Activated CD4-positive, alpha-beta T cell treated with anti-CD3 and anti-CD28 coated beads, Interleukin-2, Interleukin-4, amounts not matched to agents 100 ng/mL and 50 ng/mL, durations not matched to agents 16 hours and 8 hours (primary cell): ENCODE results near the gene SGCB.

ENCODE experiments used
- DNase-seq: peaks from one replicate; pipeline ENCODE4 v3.0.0-alpha.2; 2020; ENCODE audit warnings: low spot score

SGCB gene

DNA sequence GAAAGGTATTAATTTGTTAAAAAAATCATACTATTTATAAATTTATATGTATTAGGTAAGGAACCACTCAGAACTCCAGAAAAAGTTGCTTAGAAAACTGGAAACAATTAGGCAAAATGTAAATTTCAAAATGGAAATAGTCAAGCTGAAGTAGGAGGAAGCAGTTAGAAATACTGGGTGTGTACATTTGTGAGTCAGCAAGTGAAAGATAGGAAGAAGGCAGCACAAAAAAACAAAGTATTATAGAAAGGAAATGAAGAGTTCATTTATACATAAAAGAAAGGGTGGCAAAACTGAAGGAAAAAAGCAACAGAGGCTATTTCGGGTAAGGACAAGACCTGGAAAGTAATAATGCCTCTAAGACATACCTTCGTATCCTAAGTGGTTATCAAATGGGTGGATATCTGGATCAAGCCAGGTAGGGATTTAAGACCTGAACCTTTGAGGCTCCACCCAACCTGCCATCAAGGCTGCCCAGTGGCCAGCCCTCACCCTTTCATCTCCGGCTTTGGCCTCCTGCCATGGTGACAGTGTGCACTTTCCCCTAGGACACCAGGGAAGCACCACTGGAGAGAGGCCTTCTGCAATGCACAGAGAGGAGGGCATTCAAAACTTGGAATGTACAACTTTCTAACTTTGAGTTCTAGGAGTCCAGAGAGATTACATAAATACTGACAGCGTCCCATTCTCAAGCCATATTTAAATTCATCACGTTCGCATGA, 18.0 kb downstream of the SGCB start, which contains the start of gene LRRC66:
Gene LRRC66, minus strand, starts transcription at position 428 of the 722 bp plus-strand sequence. CDS start 2,750 bp downstream, outside the sequence.
- DNase-seq: no peak

DNA sequence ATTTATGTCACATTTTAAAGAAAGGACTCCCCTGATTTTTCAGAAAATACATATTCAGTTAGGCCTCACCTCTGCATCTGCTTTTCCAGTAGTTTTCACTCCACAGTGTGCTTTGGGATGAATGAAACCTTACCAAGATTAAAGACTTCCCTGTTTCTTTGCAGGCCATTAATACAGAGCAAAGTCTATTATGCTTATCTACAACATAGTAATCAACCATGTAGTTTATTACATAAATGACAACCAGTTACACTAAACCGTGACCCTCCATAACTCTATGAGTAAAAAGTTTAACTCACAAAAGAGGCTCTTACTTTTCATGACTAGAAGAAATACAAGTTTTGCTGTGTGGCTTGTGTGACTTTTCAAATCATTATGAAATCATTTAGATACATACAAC, 20.3 kb downstream of the SGCB start:
- DNase-seq: no peak

DNA sequence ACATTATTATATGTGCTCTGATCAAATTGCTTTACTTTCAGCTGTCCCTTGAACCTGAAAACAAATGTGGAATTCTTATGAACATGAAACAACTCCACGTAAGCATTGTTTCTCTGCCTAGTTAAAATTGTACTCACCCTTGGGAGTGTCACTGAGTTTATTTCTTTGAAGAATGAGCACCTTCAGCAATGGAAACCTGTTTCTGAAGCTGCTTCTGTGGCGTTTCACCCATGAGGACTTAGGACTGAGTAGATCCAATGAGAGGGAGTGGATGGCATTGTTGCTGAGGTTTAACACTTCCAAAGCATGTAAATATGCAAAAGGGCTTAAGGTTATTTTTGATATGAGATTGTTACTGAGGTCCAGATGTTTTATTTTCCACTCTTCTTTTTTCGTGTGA, 21.1 kb downstream of the SGCB start:
- no peak for DNase-seq

DNA sequence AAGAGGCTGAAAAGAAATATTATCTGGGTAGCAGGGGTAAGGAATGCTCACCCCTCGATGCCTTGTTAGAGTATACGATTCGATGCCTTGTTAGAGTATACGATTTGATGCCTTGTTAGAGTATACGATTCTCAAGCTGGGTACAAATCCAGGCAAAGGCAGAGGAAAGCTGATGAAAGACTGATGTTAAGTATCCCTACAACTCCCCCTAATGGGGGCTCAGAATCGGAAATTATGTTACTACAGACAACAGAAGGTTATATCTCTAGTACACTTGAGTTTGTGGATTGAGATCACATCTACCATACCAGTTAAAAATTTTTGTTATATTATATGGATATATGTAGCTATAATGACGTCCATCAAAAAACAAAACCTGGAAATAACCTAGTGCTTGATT, 22.7 kb downstream of the SGCB start:
- no peak for DNase-seq

- no peak for DNase-seq
Observed at GRCh38 chr4:52014903-52015302, 23.2 kb downstream of the SGCB start.

DNA sequence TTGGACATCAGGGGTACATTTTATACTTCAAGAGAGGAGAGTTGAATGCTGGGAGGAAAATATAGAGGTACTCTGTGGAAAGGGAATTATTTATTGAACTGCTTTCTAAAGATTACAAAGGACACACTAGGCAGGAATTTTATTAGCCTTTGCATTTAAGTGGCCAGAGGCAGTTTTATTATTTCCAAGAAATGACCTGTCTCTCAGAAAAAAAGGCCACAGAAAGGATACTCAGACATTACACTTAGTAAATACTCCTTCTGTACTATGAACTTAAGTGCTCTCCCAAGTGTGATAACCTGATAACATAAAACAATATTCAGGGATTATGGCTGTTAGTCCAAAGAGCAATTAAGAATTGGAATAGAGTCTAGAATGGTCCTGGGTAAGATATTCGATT, 25.4 kb downstream of the SGCB start:
- no peak for DNase-seq

- no peak for DNase-seq
Observed at GRCh38 chr4:52010986-52011385, 27.1 kb downstream of the SGCB start.

- no peak for DNase-seq
Observed at GRCh38 chr4:52006887-52007286, 31.2 kb downstream of the SGCB start.

- DNase-seq: no peak
Observed at GRCh38 chr4:52005604-52006273, 32.4 kb downstream of the SGCB start.

GRCh38 chr4:52004414-52004813, 33.7 kb downstream of the SGCB start:
- DNase-seq: no peak

DNA sequence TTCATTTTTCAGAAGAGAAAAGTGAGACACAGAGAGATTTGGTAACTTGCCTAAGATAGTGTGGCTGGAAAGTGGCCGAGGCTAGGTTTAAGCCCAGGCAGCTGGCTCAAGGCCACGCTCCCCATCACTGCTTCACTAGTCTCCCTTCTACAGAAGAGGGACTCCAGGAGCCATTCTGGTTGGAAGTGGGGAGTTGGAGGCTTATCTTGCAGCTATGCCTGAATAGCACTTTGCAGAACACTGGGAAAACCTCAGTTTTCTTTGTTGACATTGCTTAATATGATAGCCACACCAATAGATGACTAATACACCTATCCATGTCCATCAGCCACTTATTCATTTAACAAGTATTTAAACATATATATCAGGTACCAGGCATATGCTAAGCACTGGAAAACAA, 36.5 kb downstream of the SGCB start:
- DNase-seq: no peak

DNA sequence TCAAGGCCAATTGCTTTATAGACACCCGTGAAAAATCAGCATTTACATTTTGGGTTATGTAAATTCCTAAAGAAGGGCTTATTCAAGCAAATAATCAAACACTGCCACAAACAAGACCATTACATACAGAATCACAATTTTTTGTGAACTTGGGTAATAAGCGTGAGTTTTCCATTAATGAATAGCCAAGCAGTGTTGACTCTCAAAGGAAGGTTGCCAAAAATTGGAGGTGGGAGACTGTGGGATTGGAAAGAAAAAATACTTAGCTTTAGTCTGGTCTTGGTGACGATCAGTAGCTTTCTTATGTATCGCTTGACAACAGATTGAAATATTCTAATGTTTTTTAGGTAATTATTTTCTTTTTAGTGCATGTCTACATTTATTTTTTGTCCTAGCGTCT, 38.8 kb downstream of the SGCB start:
- DNase-seq: no peak

DNA sequence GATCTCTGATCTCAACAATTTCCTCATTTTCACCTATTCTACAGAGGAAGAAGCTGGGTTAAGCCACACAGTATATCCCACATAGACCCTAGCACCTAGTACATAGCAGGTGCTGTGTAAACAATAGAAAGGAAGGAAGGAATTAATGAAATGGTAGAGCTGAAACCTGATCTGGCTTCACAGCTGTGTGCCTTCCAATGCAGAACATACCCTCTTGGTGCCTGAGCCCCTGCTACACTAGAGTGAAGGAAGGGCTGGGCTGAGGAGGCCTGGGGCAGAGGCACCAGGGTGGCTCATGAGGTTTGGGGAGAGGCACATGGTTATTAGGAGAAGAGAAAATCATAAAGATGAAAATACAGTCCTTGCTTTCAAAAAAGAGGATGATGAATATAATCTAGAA, 39.3 kb downstream of the SGCB start:
- DNase-seq: no peak

DNA sequence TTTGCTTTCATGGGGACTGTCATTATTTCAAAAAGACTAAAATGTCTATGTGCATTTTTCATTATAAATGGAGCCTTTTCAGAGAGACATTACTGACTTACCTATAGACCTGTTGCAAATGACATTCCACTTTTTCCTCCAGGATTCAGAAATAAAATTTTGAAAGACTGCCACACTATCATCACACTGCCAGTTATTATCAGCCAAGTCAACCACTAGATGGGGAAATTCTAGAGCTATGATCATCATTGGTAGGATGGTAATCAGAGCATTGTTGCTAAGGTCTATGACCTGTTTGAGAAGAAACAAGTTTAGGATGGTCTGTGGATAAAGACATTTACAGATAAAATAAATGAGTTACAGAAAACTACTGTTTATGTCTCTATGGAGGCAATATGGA, 40.5 kb downstream of the SGCB start:
- no peak for DNase-seq

DNA sequence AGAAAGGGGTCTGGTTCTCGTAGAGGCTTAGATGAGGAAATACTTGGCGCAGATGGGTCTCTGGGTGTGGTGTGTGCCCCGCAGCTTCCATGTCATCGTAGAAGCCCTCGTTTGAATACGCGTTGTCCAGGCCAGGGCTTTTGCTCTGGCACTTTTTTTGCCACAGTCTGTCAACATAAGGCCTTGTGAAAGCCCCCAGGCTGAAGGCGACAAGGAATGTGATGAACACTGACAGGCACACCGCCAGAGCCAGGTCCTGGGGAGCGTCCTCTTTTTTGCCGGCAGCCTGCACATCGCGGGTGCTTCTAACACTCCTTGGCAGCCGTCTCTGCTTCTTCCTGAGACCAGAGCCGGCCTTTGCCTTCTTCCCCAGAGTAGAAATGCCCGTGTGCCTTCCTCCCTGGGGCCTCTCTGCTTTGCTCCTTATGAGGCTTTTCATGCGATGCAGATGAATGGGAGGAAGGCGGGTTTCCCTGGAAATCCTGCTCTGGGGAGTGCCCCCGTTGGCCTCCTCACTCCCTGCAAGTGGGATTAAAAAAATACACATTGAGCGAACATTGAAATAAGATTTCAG, 42.4 kb downstream of the SGCB start:
- DNase-seq: no peak
